Amygdala (tissue), 56 donors: ENCODE data around the gene PARVB.
A peak's percentile ranks its signal among the peaks of the same experiment; 100 is the strongest.

Experiments used
- DNase-seq, 56 donors: peaks; one replicate each; lab custom pipeline; 2025; lab: John Stamatoyannopoulos, UW

The PARVB gene

GRCh38 chr22:44024288-44024921, at the start of gene PARVB:
Gene PARVB (plus strand): TSS chr22:44024302. CDS start chr22:44024340, 38 bp downstream.
- peak in 6 of 56 donors; percentile 11 to 36 (median 24) for DNase-seq

- DNase-seq, result no peak
Observed at GRCh38 chr22:43975041-43975440, 49.1 kb upstream of the PARVB start.

DNA sequence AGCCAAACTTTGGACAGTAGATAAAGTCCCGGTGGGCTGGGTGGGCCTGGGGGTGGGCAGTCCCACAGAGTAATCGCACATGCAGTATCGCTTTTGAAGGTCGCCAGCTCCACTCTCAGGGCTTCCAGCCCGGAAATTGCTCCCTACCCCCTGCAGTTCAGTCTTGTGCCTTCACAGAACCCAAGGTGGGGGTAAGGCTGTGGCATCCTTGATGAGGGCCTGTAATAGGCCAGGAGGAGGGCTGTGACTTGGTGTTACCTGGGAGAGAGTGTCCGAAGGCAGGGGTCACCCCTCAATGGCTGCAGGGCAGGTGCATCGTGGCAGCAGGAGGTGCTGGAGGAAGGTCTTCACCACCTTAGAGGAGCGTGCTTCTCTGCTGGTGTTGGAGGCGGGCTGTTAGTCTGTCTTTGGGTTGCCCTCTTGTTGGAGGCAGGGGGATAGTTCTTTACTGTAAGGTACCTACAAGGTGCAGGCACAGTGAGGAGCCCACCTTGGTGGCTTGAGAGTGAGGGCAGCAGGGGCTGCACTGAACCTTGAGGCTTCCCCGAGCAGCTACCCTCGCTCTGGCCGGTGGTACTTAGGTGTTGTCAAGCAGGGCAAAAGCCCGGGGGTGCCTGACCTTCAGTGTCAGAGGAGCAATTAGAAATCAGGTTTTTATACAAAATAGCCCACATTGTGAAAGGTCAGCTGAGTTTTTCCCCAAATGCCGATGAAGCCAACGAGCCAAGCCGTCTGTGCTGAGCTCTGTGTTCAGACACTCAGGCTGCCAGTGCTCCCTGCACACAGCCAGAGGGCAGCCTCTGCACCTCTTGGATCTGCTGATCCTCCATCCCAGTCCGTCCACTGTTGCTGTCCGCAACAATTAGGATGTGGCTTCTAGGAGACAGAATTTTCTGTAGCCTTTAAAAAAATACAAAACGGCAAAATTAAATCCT, 47.0 kb upstream of the PARVB start:
- no peak for DNase-seq

- no peak for DNase-seq
Observed at GRCh38 chr22:43978558-43978957, 45.5 kb upstream of the PARVB start.

DNA sequence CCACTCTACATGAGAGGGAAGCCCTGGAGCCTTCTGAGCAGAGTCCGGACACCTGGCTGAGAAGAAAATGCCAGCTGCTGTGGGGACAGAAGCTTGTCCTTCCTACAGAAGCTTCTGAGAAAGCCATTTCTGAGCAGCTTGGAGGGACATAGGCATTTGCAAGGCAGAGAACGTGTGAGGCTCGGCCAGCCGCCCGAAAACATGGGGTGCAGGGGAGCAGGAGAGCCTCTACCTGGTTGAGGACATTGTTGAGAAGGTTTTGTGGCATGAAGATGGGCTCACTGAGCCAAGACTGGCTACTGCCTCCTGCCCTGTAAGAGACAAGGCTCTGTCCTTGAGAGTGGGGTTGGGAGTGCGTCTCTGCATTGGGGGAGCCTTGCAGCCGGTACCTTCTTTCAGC, 43.5 kb upstream of the PARVB start:
- DNase-seq, result no peak

GRCh38 chr22:43980996-43981395, 43.1 kb upstream of the PARVB start:
- no peak for DNase-seq

DNA sequence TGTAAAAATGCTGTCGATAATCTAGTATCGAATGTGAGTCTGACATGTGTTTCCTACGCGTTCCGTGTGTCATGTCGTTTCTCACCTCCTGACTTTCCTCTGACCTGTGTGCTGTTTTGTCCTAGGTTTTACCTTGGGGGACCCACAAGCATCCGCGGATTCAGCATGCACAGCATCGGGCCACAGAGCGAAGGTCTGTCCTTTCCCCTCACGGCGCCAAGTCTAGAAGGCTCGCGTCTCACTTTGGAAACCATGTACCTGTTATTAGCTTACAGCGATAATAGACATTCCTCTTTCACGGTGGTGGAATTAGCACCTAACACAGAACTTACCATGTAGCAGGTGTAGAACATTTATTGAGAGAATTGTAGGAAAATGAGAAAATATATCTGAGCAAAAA, 40.3 kb upstream of the PARVB start:
- no peak for DNase-seq

- peak in 21 of 56 donors; percentile 2 to 59 (median 25) for DNase-seq
Observed at GRCh38 chr22:43985532-43985931, 38.6 kb upstream of the PARVB start.

DNA sequence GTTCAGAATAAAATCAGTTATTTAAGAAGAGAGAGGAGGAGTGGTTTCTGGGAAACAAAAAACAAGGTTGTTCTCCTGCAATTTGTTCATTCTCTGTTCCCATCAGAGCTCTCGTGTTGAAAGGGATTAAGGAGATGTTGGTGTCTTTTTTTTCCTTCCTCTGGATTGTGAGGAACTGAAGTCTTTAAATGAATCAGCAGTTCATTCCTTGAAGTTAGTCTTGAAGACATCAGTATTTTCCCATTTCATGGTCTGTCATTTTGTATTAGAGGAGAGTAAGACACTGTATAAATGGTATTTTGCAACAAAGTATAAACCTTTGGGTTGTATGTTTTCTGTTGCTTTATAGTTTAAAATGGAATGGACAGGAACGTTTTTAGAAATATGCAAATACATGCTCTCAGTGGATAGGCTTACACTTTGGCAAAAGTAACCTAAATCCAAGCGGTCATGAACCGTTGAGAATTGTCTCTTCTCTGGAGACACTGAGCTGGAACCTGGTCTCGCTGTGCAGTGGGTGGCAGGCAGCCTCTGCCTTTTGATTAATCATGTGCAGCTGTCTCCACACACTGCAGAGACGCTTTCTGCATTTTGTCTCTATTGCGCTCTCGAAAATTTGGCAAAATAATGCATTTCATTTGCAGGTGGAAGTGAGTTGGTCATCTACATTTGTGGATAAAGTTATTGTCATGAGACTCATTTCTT, 35.8 kb upstream of the PARVB start:
- no peak for DNase-seq

- no peak for DNase-seq
Observed at GRCh38 chr22:43988960-43989359, 35.1 kb upstream of the PARVB start.

DNA sequence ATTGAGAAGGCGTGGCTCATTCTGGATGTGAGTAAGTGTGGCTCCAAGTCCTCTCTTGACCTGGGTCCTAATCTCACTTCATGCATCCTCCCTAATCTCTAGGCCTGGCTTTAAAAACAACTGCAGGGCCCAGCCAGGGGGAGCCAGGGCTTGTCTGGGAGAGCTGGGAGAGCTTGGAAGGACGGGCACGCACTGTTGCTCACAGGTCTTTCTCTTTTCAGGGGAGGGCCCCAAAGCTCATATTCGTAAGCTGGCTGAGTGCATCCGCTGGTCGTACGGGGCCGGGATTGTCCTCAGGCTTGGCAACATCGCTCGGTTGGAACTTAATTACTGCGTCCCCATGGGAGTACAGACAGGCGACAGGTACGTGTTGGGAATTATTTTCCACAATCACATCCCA, 34.1 kb upstream of the PARVB start:
- no peak for DNase-seq

DNA sequence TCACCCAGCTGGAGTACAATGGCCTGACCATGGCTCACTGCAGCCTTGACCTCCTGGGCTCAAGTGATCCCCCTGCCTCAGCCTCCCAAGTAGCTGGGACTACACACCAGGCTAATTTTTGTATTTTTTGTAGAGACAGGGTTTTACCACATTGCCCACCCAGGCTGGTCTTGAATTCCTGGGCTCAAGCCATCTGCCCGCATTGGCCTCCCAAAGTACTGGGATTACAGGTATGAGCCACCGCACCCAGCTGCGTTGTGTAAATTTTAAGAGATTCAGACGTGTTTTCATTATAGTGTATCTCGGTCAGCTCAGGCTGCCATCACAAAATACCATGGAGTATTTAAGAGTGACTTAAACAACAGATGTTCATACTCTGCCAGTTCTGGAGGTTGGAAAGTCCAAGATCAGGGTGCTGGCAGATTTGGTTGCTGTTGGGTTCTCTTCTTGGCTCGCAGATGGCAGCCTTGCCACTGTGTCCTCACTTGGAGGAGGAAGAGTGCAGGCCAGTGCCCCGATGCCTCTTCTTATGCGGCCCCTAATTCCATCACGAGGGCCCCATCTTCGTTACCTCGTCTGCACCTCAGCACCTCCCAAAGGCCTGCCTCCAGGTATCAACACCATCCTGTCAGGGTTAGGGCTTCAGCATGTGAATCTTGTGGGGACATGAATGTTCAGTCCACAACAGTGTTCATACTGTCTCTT, 32.6 kb upstream of the PARVB start:
- DNase-seq, result no peak

- no peak for DNase-seq
Observed at GRCh38 chr22:43992331-43992821, 31.7 kb upstream of the PARVB start.

GRCh38 chr22:43993072-43993760, 30.9 kb upstream of the PARVB start:
- DNase-seq, result peak in 23 of 56 donors; percentile 3 to 44 (median 22)

DNA sequence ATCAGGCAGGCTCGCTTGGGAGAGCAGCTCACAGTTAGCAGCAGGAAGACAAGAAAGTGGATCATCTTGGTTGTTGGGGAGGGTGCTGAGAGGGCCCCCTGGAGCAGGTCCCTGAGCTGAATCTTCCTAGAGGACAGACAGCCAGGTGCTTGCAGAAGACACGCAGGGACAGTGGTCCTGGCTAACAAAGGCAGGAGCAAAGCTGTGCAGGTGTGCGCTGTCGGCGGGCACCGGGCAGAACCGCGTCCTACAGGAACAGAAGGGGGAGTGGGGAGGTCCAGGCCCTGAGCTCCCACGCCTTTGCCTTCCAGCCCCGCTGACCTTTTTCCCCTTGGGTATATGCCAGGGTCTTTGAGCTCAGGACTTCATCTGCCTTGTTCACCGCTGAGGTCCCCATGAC, 30.1 kb upstream of the PARVB start:
- DNase-seq, result no peak

- no peak for DNase-seq
Observed at GRCh38 chr22:43994416-43994815, 29.7 kb upstream of the PARVB start.

- no peak for DNase-seq
Observed at GRCh38 chr22:43995057-43995685, 28.9 kb upstream of the PARVB start.

DNA sequence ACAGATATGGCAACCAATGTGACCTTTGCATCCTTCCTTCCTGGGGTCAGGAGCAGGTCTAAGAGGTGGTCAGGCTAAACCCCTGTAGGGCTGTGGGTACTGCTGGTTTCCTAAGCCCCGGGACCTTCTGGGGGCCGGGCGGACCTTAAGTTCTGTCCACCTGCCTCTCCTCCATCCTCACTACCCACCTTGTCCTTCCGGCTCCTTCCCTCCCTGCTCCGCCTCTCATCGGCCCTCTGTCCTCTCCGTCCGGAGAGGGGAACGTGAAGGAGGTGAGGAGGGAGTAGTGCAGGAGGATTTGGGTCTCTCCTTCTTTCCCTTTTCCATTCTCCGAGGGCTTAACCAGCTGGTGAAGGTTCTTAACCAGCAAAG, 28.3 kb upstream of the PARVB start:
- no peak for DNase-seq
